OCI-LY7 (cell line): Measurements from ENCODE around the gene PRPS2. TPM values are rescaled to one million over a fixed set of nuclear protein-coding genes. Genes with fewer than 3 reads are reported as not detected.

Source experiments
- BruUV-seq: library from RNA; stranded (reverse); fragments of 400-500 nt; replicated peaks from 2 replicates; lab custom pipeline; 2021; lab: Mats Ljungman, UMichigan
- CTCF ChIA-PET: fragments of 300-600 bp; sonication (Branson Sonifier 250); formaldehyde crosslinking; loops from one replicate; lab custom pipeline; 2022; ENCODE audit warnings: antibody characterized with exemption; ENCODE audit not compliant: unreplicated experiment; lab: Charles Lee
- POLR2A ChIA-PET: fragments of 300-600 bp; sonication (Branson Sonifier 250); formaldehyde crosslinking; loops from one replicate; lab custom pipeline; 2022; ENCODE audit warnings: antibody characterized with exemption; lab: Charles Lee
- DNase-seq: peaks from one replicate; pipeline ENCODE4 v3.0.0-alpha.2; 2015; ENCODE audit warnings: low spot score
- H2AFZ ChIP-seq: fragments of 200-600 bp; sonication (generic), shearing (Covaris generic); 2 replicates; pipeline ENCODE4 v1.6.1; 2014; ENCODE audit warnings: mild to moderate bottlenecking, antibody characterized with exemption, low read length, moderate library complexity
- H3K27ac ChIP-seq: fragments of 200-600 bp; sonication (generic); 2 replicates; pipeline ENCODE4 v1.5.1; 2014; ENCODE audit warnings: mixed run types, low read depth, mild to moderate bottlenecking, moderate library complexity, low read length, inconsistent platforms; ENCODE audit not compliant: poor library complexity, severe bottlenecking
- H3K36me3 ChIP-seq: fragments of 200-600 bp; sonication (generic); 2 replicates; pipeline ENCODE4 v1.6.1; 2014; ENCODE audit warnings: mild to moderate bottlenecking, antibody characterized with exemption, low read length, moderate library complexity, mixed read lengths; ENCODE audit not compliant: insufficient read depth
- H3K4me1 ChIP-seq: fragments of 200-600 bp; sonication (generic); 2 replicates; pipeline ENCODE4 v1.5.1; 2014; ENCODE audit warnings: mild to moderate bottlenecking, low read length; ENCODE audit not compliant: insufficient read depth, poor library complexity, severe bottlenecking
- H3K4me2 ChIP-seq: fragments of 200-600 bp; sonication (generic); 2 replicates; pipeline ENCODE4 v1.6.1; 2014; ENCODE audit warnings: mild to moderate bottlenecking, low read length
- H3K4me3 ChIP-seq: fragments of 200-600 bp; sonication (generic); 2 replicates; pipeline ENCODE4 v1.5.1; 2014; ENCODE audit warnings: mild to moderate bottlenecking, low read depth, low read length; ENCODE audit not compliant: poor library complexity, severe bottlenecking
- H3K79me2 ChIP-seq: fragments of 200-600 bp; sonication (generic); 2 replicates; pipeline ENCODE4 v1.6.1; 2016; ENCODE audit warnings: low read depth, mild to moderate bottlenecking, low read length, moderate library complexity, mixed read lengths; ENCODE audit not compliant: insufficient read depth
- H3K9me2 ChIP-seq: fragments of 200-600 bp; sonication (generic); 2 replicates; pipeline ENCODE4 v1.6.1; 2016; ENCODE audit warnings: mild to moderate bottlenecking, low read length, mixed read lengths; ENCODE audit not compliant: insufficient read depth
- H3K9me3 ChIP-seq: fragments of 200-600 bp; sonication (generic); 2 replicates; pipeline ENCODE4 v1.6.1; 2014; ENCODE audit warnings: mild to moderate bottlenecking, mixed run types, low read length, mixed read lengths
- H4K20me1 ChIP-seq: fragments of 200-600 bp; sonication (generic); 2 replicates; pipeline ENCODE4 v1.6.1; 2014; ENCODE audit warnings: mild to moderate bottlenecking, antibody characterized with exemption, low read length, moderate library complexity, mixed read lengths; ENCODE audit not compliant: insufficient read depth
- EZH2phosphoT487 ChIP-seq: fragments of 200-600 bp; sonication (generic); IDR thresholded peaks from 2 replicates; pipeline ENCODE4 v1.6.1; 2018; ENCODE audit warnings: low read depth, borderline replicate concordance, mild to moderate bottlenecking, mixed run types, antibody characterized with exemption, low read length, moderate library complexity, mixed read lengths
- intact Hi-C: fragments of 100-400 bp; cut with micrococcal nuclease; formaldehyde crosslinking; loops from one replicate; pipeline ENCODE4 v1.10.0; 2022; ENCODE audit not compliant: unreplicated experiment
- total RNA-seq, 2 experiments: library from RNA; depleted of rRNA in 1 of 2; stranded (reverse); fragments of >200 nt in 1 of 2; shearing (Covaris generic) in 1 of 2; gene quantifications; 2 replicates each; pipeline ENCODE4 v1.2.3, GENCODE V29; 2014 to 2022
- TF ChIP-seq, protein P1 (sequence below): fragments of 200-600 bp; sonication (generic); conservative IDR thresholded peaks from 2 replicates; pipeline ENCODE4 v1.5.1; 2014; ENCODE audit warnings: mild to moderate bottlenecking, antibody characterized with exemption, low read length, moderate library complexity, mixed read lengths

The PRPS2 gene
- total RNA-seq, 2 experiments from 2014 or later = 57.5 to 70.7 TPM

DNA sequence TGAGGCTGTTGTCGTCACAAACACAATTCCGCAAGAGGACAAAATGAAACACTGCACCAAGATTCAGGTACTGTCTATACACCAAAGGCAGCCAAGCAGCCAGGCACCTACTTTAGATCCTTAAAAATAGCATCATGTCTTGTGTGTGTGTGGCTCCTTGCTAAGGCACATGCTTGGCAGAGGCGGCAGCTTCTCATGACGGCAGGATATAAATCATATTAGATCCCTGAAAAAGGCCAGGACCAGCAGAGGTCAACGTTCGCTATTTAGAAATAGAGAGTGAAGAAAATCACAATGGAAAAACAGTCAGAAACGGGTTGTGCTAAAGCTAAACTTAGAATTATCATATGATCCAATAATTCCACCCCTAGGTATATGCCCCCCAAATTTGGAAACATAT, 29.5 kb downstream of the PRPS2 start:
- Histone ChIP-seq H3K9me2 (no peaks in the 10 kb centered on the region), H3K36me3 (peaks cover 86% of the 10 kb centered on the region), H3K4me3 (no peak overlapping the region), H4K20me1 (no peaks in the 10 kb centered on the region), H3K9me3 (no peaks in the 10 kb centered on the region), H2AFZ (no peak overlapping the region), H3K79me2 (no peaks in the 10 kb centered on the region), H3K27ac (no peak overlapping the region), H3K4me2 (no peak overlapping the region), H3K4me1 (no peaks in the 10 kb centered on the region)
- BruUV-seq = no TSS peak
- POLR2A ChIA-PET = interaction anchor here (1.5 kb wide), 1 partner anchor 49 kb away, joined by 3 read pairs; no protein-coding TSS in a partner anchor
- TF ChIP-seq, protein P1, sequence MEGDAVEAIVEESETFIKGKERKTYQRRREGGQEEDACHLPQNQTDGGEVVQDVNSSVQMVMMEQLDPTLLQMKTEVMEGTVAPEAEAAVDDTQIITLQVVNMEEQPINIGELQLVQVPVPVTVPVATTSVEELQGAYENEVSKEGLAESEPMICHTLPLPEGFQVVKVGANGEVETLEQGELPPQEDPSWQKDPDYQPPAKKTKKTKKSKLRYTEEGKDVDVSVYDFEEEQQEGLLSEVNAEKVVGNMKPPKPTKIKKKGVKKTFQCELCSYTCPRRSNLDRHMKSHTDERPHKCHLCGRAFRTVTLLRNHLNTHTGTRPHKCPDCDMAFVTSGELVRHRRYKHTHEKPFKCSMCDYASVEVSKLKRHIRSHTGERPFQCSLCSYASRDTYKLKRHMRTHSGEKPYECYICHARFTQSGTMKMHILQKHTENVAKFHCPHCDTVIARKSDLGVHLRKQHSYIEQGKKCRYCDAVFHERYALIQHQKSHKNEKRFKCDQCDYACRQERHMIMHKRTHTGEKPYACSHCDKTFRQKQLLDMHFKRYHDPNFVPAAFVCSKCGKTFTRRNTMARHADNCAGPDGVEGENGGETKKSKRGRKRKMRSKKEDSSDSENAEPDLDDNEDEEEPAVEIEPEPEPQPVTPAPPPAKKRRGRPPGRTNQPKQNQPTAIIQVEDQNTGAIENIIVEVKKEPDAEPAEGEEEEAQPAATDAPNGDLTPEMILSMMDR = no peak
- TF ChIP-seq EZH2phosphoT487 = no peak
- no peak for DNase-seq
- CTCF ChIA-PET = no interaction called here
- intact Hi-C loops = no loop called here

DNA sequence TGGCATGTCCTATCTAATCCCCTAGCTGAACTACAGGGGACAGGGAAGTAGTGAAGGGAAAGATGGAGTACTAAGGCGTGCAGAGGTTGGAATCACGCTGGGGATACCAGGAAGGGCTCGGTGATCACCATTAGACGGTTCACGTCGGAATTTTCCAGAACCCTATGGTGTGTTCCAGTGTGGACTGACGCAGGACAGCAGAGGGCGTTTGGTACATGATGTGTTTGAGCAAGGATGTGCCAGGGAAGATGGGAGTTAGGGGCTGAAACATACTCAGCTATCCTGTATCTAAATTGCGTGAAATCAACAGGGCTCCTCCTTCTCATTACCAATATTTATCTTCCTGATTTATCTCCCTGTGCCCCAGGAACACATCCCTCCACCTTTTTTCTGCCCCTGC, 33.7 kb downstream of the PRPS2 start:
- ChIA-PET POLR2A (interaction anchor here (0.6 kb wide), 1 partner anchor 19 kb away, joined by 5 read pairs; no protein-coding TSS in a partner anchor), CTCF (no interaction called here)
- intact Hi-C loops = no loop called here
- H3K79me2 ChIP-seq = no peaks in the 10 kb centered on the region
- H3K4me2 ChIP-seq = no peak overlapping the region
- no peak overlapping the region for H2AFZ ChIP-seq
- no peak overlapping the region for H3K4me3 ChIP-seq
- H3K27ac ChIP-seq = no peak overlapping the region
- no peak for DNase-seq
- no peaks in the 10 kb centered on the region for H3K9me2 ChIP-seq
- no peak for TF ChIP-seq EZH2phosphoT487
- TF ChIP-seq, protein P1 = no peak
- BruUV-seq = no TSS peak
- peaks cover 53% of the 10 kb centered on the region for H3K36me3 ChIP-seq
- H3K9me3 ChIP-seq = no peaks in the 10 kb centered on the region
- no peaks in the 10 kb centered on the region for H3K4me1 ChIP-seq
- no peaks in the 10 kb centered on the region for H4K20me1 ChIP-seq

DNA sequence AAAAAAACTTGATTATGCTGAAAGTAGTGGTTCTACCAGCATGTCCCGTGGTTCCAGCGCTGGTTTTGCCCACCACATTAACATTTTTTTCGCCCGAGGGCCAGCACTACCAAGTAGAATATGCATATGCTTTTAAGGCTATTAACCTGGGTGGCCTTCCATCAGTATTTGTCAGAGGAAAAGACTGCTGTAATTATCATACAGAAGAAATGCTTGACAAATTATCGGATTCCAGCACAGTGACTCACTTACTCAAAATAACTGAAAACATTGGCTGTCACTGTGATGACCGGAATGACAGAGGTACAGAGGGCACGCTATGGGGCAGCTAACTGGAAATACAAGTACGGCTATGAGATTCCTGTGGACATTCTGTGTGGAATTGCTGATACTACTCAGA, 34.6 kb downstream of the PRPS2 start:
- no peak for DNase-seq
- no peak overlapping the region for H2AFZ ChIP-seq
- H4K20me1 ChIP-seq = no peaks in the 10 kb centered on the region
- BruUV-seq = no TSS peak
- peaks cover 45% of the 10 kb centered on the region for H3K36me3 ChIP-seq
- H3K79me2 ChIP-seq = no peaks in the 10 kb centered on the region
- no peaks in the 10 kb centered on the region for H3K4me1 ChIP-seq
- no peak overlapping the region for H3K4me2 ChIP-seq
- no peak for TF ChIP-seq EZH2phosphoT487
- TF ChIP-seq, protein P1 = no peak
- no peaks in the 10 kb centered on the region for H3K9me2 ChIP-seq
- no peak overlapping the region for H3K4me3 ChIP-seq
- no peaks in the 10 kb centered on the region for H3K9me3 ChIP-seq
- CTCF ChIA-PET = no interaction called here
- no peak overlapping the region for H3K27ac ChIP-seq
- POLR2A ChIA-PET = interaction anchor here (0.6 kb wide), 1 partner anchor 18 kb away, joined by 5 read pairs; no protein-coding TSS in a partner anchor
- intact Hi-C loops = no loop called here
